ENCODE results near the gene SND1.

GRCh38 chr7:128094686-128095085 lies 442.7 kb downstream of the SND1 start:
- TF ChIP-seq RAD21 (IDR thresholded peaks at IDR 0.05; ENCODE audit: low read length) (no peak), POLR2A (IDR thresholded peaks at IDR 0.05; ENCODE audit: low read depth, low read length) (no peak), MXI1 (IDR thresholded peaks at IDR 0.05; ENCODE audit: borderline replicate concordance, low read depth, low read length) (no peak)
- TF ChIP-seq, protein P1, sequence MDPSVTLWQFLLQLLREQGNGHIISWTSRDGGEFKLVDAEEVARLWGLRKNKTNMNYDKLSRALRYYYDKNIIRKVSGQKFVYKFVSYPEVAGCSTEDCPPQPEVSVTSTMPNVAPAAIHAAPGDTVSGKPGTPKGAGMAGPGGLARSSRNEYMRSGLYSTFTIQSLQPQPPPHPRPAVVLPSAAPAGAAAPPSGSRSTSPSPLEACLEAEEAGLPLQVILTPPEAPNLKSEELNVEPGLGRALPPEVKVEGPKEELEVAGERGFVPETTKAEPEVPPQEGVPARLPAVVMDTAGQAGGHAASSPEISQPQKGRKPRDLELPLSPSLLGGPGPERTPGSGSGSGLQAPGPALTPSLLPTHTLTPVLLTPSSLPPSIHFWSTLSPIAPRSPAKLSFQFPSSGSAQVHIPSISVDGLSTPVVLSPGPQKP (IDR thresholded peaks at IDR 0.05; ENCODE audit: borderline replicate concordance, low read depth, low read length) = no peak
- TF ChIP-seq, protein P2, sequence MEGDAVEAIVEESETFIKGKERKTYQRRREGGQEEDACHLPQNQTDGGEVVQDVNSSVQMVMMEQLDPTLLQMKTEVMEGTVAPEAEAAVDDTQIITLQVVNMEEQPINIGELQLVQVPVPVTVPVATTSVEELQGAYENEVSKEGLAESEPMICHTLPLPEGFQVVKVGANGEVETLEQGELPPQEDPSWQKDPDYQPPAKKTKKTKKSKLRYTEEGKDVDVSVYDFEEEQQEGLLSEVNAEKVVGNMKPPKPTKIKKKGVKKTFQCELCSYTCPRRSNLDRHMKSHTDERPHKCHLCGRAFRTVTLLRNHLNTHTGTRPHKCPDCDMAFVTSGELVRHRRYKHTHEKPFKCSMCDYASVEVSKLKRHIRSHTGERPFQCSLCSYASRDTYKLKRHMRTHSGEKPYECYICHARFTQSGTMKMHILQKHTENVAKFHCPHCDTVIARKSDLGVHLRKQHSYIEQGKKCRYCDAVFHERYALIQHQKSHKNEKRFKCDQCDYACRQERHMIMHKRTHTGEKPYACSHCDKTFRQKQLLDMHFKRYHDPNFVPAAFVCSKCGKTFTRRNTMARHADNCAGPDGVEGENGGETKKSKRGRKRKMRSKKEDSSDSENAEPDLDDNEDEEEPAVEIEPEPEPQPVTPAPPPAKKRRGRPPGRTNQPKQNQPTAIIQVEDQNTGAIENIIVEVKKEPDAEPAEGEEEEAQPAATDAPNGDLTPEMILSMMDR (conservative IDR thresholded peaks at IDR 0.05; ENCODE audit: low read depth, low read length) = no peak
